Left lung (tissue), 10 donors: ENCODE measurements around the gene VWCE. TPM values are rescaled to one million over a fixed set of nuclear protein-coding genes. Genes with fewer than 3 reads are reported as not detected.
A peak's percentile ranks its signal among the peaks of the same experiment; 100 is the strongest.

Source experiments
- ATAC-seq: fragments of 200-7000 bp; cut with Tn5 transposase; one replicate; pipeline ENCODE4 v1.9.1; 2020; ENCODE audit warnings: moderate library complexity
- DNase-seq, 4 donors: peaks; one replicate each; pipeline ENCODE4 v3.0.0-alpha.2; 2013 to 2020
- H3K27ac ChIP-seq, 2 donors: fragments of 200-600 bp; sonication (generic) in 1 of 2; one replicate each; pipeline versions ENCODE4 v1.5.0 to v1.8.0; 2020 to 2021
- H3K27me3 ChIP-seq, 2 donors: fragments of 200-600 bp; sonication (generic) in 1 of 2; one replicate each; pipeline versions ENCODE4 v1.5.0 to v1.8.0; 2020 to 2021
- H3K36me3 ChIP-seq, 2 donors: fragments of 200-600 bp; sonication (generic) in 1 of 2; one replicate each; pipeline versions ENCODE4 v1.5.0 to v1.8.0; 2020 to 2021
- H3K4me1 ChIP-seq, 2 donors: fragments of 200-600 bp; one replicate each; pipeline ENCODE4 v1.8.0; 2021
- H3K4me3 ChIP-seq, 2 donors: fragments of 200-600 bp; sonication (generic) in 1 of 2; one replicate each; pipeline versions ENCODE4 v1.5.0 to v1.8.0; 2020 to 2021; ENCODE audit warnings: mild to moderate bottlenecking in 1 of 2
- H3K9me3 ChIP-seq, 2 donors: fragments of 200-600 bp; sonication (generic) in 1 of 2; one replicate each; pipeline versions ENCODE4 v1.5.0 to v1.8.0; 2020 to 2021
- intact Hi-C, 2 donors: fragments of 100-400 bp; cut with DNase I; formaldehyde crosslinking; loops; one replicate each; pipeline versions ENCODE4 v1.11.2 to v1.14.2; 2022
- polyA plus RNA-seq, 6 donors: library from polyadenylated mRNA; unstranded; fragments of 120-200 nt; gene quantifications; one replicate each; pipeline ENCODE4 v1.2.1, GENCODE V29; 2013; ENCODE audit not compliant: insufficient read length in 6 of 6
- total RNA-seq, 2 donors: library from RNA; stranded (reverse); fragmentation: NEBNext Ultra II Directional; extraction: Animal tissue kit (Norgen Biotek cat#: 25700); gene quantifications; one replicate each; pipeline ENCODE4 v1.2.1, GENCODE V29; 2021
- TF ChIP-seq, protein P1 (sequence below), 2 donors: fragments of 200-600 bp; sonication (generic) in 1 of 2; IDR thresholded peaks; one replicate each; pipeline versions ENCODE4 v1.5.0 to v1.8.0; 2021; ENCODE audit warnings: antibody characterized with exemption in 2 of 2
- donor health status: DM: no; HTN: yes; CAD: no.
- donor health status: DM: no; HTN: no; CAD: no.

Gene VWCE
- total and polyA plus RNA-seq, 8 donors: 0.55 to 3.6 (median 1.8) TPM

DNA sequence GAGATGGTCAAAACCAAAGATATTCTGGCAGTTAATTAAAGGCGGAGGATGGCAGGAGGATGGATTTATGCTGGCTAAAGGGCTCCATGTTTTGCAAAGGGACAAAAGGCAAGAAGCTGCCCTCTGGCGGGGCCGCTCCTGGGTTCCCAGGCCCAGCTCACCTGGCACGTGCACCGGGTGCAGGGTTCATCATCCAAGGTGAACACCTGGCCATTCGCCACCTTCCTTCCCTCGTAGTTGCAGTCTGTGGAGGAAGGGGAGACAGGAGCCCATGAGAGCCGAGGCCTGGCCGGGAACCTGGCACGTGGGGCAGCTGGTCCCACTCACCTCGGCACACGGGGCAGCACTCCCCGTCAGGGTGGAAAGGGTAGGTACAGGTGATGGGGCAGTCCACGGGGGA is 30.3 kb downstream of the VWCE start:
- Histone ChIP-seq H3K4me3 (no peak overlapping the region), H3K4me1 (no peaks in the 10 kb centered on the region), H3K9me3 (no peaks in the 10 kb centered on the region), H3K27ac (no peak overlapping the region), H3K27me3 (no peaks in the 10 kb centered on the region), H3K36me3 (no peaks in the 10 kb centered on the region)
- DNase-seq: no peak
- no peak for ATAC-seq
- TF ChIP-seq, protein P1, sequence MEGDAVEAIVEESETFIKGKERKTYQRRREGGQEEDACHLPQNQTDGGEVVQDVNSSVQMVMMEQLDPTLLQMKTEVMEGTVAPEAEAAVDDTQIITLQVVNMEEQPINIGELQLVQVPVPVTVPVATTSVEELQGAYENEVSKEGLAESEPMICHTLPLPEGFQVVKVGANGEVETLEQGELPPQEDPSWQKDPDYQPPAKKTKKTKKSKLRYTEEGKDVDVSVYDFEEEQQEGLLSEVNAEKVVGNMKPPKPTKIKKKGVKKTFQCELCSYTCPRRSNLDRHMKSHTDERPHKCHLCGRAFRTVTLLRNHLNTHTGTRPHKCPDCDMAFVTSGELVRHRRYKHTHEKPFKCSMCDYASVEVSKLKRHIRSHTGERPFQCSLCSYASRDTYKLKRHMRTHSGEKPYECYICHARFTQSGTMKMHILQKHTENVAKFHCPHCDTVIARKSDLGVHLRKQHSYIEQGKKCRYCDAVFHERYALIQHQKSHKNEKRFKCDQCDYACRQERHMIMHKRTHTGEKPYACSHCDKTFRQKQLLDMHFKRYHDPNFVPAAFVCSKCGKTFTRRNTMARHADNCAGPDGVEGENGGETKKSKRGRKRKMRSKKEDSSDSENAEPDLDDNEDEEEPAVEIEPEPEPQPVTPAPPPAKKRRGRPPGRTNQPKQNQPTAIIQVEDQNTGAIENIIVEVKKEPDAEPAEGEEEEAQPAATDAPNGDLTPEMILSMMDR (IDR thresholded peaks at IDR 0.05): no peak
- intact Hi-C loops: no loop called here

- intact Hi-C loops: no loop called here
- H3K4me3 ChIP-seq: no peak overlapping the region
- no peaks in the 10 kb centered on the region for H3K27me3 ChIP-seq
- H3K36me3 ChIP-seq: no peaks in the 10 kb centered on the region
- ATAC-seq: no peak
- H3K9me3 ChIP-seq: no peaks in the 10 kb centered on the region
- H3K27ac ChIP-seq: no peak overlapping the region
- TF ChIP-seq, protein P1 (IDR thresholded peaks at IDR 0.05): no peak
- DNase-seq: no peak
- no peaks in the 10 kb centered on the region for H3K4me1 ChIP-seq
These were observed 30.7 kb downstream of the VWCE start for GRCh38 chr11:61264371-61264770.

DNA sequence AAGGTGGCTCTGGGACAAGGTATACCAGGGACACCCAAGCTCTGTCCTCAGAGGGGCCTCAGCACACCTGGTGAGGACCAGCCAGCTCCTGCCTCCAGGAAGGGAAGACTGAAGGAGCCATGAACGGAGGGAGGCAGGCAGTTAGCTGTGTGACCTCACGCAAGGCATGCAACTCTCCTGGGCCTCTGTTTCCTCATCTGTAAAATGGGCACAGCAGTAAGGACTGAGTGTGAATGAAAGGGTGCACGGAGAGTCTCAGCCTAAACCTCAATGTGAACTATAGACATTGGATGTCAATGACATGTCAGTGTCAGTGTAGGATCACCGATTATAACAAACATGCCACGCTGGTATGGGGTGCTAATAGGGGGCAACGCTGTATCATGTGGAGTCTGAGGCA is 35.8 kb downstream of the VWCE start:
- TF ChIP-seq, protein P1 (IDR thresholded peaks at IDR 0.05): no peak
- intact Hi-C loops: no loop called here
- no peak for ATAC-seq

DNA sequence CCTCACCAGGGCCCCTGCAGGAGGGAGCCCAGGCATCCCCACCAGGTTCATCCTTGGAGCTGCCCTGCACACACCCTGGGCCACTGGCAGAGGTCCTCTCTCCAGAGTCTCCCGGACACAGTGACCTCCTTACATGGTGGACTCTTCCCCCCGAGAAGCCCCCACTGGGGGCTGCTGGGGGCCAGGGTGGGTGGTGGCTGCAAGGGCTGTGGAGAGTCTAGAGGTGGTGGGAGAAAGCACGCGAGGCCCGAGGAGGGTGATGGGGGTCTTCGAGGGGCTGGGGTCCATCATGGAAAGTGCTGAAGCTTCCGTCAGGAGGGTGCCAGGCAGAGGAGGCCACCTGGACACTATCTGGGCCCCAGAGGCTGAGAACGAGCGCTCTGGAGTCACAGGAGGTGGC is 36.6 kb downstream of the VWCE start:
- ATAC-seq (no peak), DNase-seq (no peak)
- no peaks in the 10 kb centered on the region for H3K4me1 ChIP-seq
- no peak overlapping the region for H3K27ac ChIP-seq
- H3K27me3 ChIP-seq: no peaks in the 10 kb centered on the region
- H3K4me3 ChIP-seq: no peak overlapping the region
- TF ChIP-seq, protein P1 (IDR thresholded peaks at IDR 0.05): no peak
- no peaks in the 10 kb centered on the region for H3K36me3 ChIP-seq
- H3K9me3 ChIP-seq: no peaks in the 10 kb centered on the region
- intact Hi-C loops: no loop called here

More for the DNA sequence above, 35.8 kb downstream of the VWCE start:
- DNase-seq: no peak
- Histone ChIP-seq H3K27ac (no peak overlapping the region), H3K4me3 (no peak overlapping the region), H3K4me1 (no peaks in the 10 kb centered on the region), H3K36me3 (no peaks in the 10 kb centered on the region), H3K27me3 (no peaks in the 10 kb centered on the region), H3K9me3 (no peaks in the 10 kb centered on the region)

- DNase-seq: peak in 1 of 4 donors; percentile 66
- intact Hi-C loops: no loop called here
- ATAC-seq: no peak
- Histone ChIP-seq H3K4me1 (no peaks in the 10 kb centered on the region), H3K27me3 (no peaks in the 10 kb centered on the region), H3K36me3 (no peaks in the 10 kb centered on the region), H3K4me3 (no peak overlapping the region), H3K9me3 (no peaks in the 10 kb centered on the region), H3K27ac (no peak overlapping the region)
- TF ChIP-seq, protein P1 (IDR thresholded peaks at IDR 0.05): no peak
These were observed 38.2 kb downstream of the VWCE start for GRCh38 chr11:61256710-61257482.
